SU-DHL-6 (cell line): ENCODE results near the gene DUSP9.

ENCODE experiments used
- EZH2phosphoT487 ChIP-seq: fragments of 200-600 bp; sonication (generic), shearing (Covaris generic); conservative IDR thresholded peaks from 2 replicates; pipeline ENCODE4 v1.6.1; 2018; ENCODE audit warnings: mild to moderate bottlenecking, antibody characterized with exemption, low read length, moderate library complexity, mixed read lengths
- TF ChIP-seq, protein P1 (sequence below): fragments of 200-600 bp; sonication (generic); IDR thresholded peaks from one replicate; pipeline ENCODE4 v1.5.1; 2017; ENCODE audit warnings: antibody characterized with exemption, mild to moderate bottlenecking, low read length, moderate library complexity; ENCODE audit not compliant: insufficient read depth, poor library complexity, severe bottlenecking

DNA sequence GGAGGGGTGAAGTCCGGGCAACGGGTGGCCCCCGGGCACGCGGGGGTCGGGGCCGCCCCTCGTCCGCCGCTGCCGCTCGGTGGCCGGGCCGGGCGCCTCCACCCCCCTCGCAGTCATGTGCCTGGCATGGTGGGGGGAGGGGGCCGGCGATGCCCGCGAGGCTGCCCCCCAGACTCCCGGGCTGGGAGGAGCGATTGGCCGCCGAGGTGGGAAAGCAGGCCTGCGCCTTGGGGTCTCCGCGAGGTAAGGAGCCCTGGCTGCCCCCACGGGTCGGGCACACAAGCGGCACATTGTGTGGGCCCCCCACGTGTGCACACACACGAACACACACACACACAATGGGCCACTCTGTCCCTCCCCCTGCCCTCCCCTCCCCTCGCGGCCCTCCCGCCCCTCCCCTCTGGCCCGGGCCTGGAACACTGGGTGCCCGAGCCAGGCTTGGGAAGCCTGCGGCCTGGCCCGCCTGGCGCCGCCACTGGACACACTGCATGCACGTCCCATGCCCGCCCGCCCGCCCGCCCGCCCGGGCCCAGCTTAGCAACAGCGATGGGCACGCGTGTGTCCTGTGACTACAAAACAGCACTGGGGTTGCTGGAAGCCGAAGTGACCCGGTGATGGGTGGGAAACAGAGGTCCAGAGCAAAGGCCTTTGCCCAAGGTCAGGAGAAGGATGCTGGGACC lies 42.0 kb downstream of the DUSP9 start:
- TF ChIP-seq, protein P1, sequence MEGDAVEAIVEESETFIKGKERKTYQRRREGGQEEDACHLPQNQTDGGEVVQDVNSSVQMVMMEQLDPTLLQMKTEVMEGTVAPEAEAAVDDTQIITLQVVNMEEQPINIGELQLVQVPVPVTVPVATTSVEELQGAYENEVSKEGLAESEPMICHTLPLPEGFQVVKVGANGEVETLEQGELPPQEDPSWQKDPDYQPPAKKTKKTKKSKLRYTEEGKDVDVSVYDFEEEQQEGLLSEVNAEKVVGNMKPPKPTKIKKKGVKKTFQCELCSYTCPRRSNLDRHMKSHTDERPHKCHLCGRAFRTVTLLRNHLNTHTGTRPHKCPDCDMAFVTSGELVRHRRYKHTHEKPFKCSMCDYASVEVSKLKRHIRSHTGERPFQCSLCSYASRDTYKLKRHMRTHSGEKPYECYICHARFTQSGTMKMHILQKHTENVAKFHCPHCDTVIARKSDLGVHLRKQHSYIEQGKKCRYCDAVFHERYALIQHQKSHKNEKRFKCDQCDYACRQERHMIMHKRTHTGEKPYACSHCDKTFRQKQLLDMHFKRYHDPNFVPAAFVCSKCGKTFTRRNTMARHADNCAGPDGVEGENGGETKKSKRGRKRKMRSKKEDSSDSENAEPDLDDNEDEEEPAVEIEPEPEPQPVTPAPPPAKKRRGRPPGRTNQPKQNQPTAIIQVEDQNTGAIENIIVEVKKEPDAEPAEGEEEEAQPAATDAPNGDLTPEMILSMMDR: no peak
- no peak for TF ChIP-seq EZH2phosphoT487
